ENCODE results near the gene FHIT. TPM values are rescaled to one million over a fixed set of nuclear protein-coding genes. Genes with fewer than 3 reads are reported as not detected.

Gene FHIT
- total RNA-seq, 2 donors from 2014 or later: 6.8 to 12.3 TPM

- no peak overlapping the region for H3K4me3 Mint-ChIP-seq
- Histone ChIP-seq H3K4me1 (ENCODE audit: control insufficient read depth, insufficient read depth, low read length) (no peaks in the 10 kb centered on the region), H3K36me3 (ENCODE audit: control insufficient read depth, insufficient read depth, low read length) (no peaks in the 10 kb centered on the region), H3K9me3 (ENCODE audit: control insufficient read depth, low read length) (peaks cover 6% of the 10 kb centered on the region), H3K4me3 (ENCODE audit: low read length) (no peak overlapping the region), H3K27ac (ENCODE audit: low read depth, low read length) (no peak overlapping the region), H3K27me3 (ENCODE audit: control insufficient read depth, insufficient read depth, low read length, poor library complexity, severe bottlenecking) (no peaks in the 10 kb centered on the region), H3K9ac (ENCODE audit: extremely low read depth, low read length, poor library complexity, severe bottlenecking) (no peak overlapping the region)
- H3K4me1 Mint-ChIP-seq: peaks cover 1% of the 10 kb centered on the region
- H3K9me3 Mint-ChIP-seq: peaks cover 11% of the 10 kb centered on the region
- no peak for TF ChIP-seq CTCF (conservative IDR thresholded peaks at IDR 0.05)
- H3K27me3 Mint-ChIP-seq (ENCODE audit: insufficient read depth): no peaks in the 10 kb centered on the region
- no peak for DNase-seq
- 86 to 100% methylated on average over 1 of the region's 1 CpG for WGBS, 2 experiments (ENCODE audit: insufficient coverage in 1 of 2, insufficient read length in 1 of 2)
- H3K36me3 Mint-ChIP-seq (ENCODE audit: low read depth): no peaks in the 10 kb centered on the region
- no peak overlapping the region for H3K27ac Mint-ChIP-seq
These were observed 738.7 kb downstream of the FHIT start for GRCh38 chr3:60512506-60512905.

- Mint-ChIP-seq H3K36me3 (ENCODE audit: low read depth) (no peaks in the 10 kb centered on the region), H3K4me1 (no peaks in the 10 kb centered on the region), H3K27ac (no peak overlapping the region), H3K9me3 (peaks cover 11% of the 10 kb centered on the region), H3K4me3 (no peak overlapping the region), H3K27me3 (ENCODE audit: insufficient read depth) (no peaks in the 10 kb centered on the region)
- 97 to 100% methylated on average over 1 to 2 of the region's 2 CpGs for WGBS, 2 experiments (ENCODE audit: insufficient coverage in 1 of 2, insufficient read length in 1 of 2)
- no peak for TF ChIP-seq CTCF (conservative IDR thresholded peaks at IDR 0.05)
- no peaks in the 10 kb centered on the region for H3K4me1 ChIP-seq (ENCODE audit: control insufficient read depth, insufficient read depth, low read length)
- H3K36me3 ChIP-seq (ENCODE audit: control insufficient read depth, insufficient read depth, low read length): no peaks in the 10 kb centered on the region
- H3K27me3 ChIP-seq (ENCODE audit: control insufficient read depth, insufficient read depth, low read length, poor library complexity, severe bottlenecking): no peaks in the 10 kb centered on the region
- no peak for DNase-seq
- no peak overlapping the region for H3K27ac ChIP-seq (ENCODE audit: low read depth, low read length)
- H3K4me3 ChIP-seq (ENCODE audit: low read length): no peak overlapping the region
- peaks cover 6% of the 10 kb centered on the region for H3K9me3 ChIP-seq (ENCODE audit: control insufficient read depth, low read length)
- H3K9ac ChIP-seq (ENCODE audit: extremely low read depth, low read length, poor library complexity, severe bottlenecking): no peak overlapping the region
These were observed 741.8 kb downstream of the FHIT start for GRCh38 chr3:60509471-60509870.

- TF ChIP-seq CTCF (conservative IDR thresholded peaks at IDR 0.05): no peak
- H3K27ac Mint-ChIP-seq: no peak overlapping the region
- no peaks in the 10 kb centered on the region for H3K4me1 Mint-ChIP-seq
These were observed 746.3 kb downstream of the FHIT start for GRCh38 chr3:60504827-60505457.

More at GRCh38 chr3:60504827-60505457, 746.3 kb downstream of the FHIT start:
- no peaks in the 10 kb centered on the region for H3K36me3 Mint-ChIP-seq (ENCODE audit: low read depth)
- Histone ChIP-seq H3K9ac (ENCODE audit: extremely low read depth, low read length, poor library complexity, severe bottlenecking) (no peak overlapping the region), H3K4me3 (ENCODE audit: low read length) (no peak overlapping the region), H3K27ac (ENCODE audit: low read depth, low read length) (no peak overlapping the region), H3K4me1 (ENCODE audit: control insufficient read depth, insufficient read depth, low read length) (no peaks in the 10 kb centered on the region), H3K27me3 (ENCODE audit: control insufficient read depth, insufficient read depth, low read length, poor library complexity, severe bottlenecking) (no peaks in the 10 kb centered on the region), H3K9me3 (ENCODE audit: control insufficient read depth, low read length) (no peaks in the 10 kb centered on the region), H3K36me3 (ENCODE audit: control insufficient read depth, insufficient read depth, low read length) (no peaks in the 10 kb centered on the region)
- 89 to 91% methylated on average over 1 of the region's 1 CpG for WGBS, 2 experiments (ENCODE audit: insufficient coverage in 1 of 2, insufficient read length in 1 of 2)
- H3K4me3 Mint-ChIP-seq: no peak overlapping the region
- no peaks in the 10 kb centered on the region for H3K27me3 Mint-ChIP-seq (ENCODE audit: insufficient read depth)
- DNase-seq: no peak
- no peaks in the 10 kb centered on the region for H3K9me3 Mint-ChIP-seq
